ENCODE measurements around the gene FBXO45.
"Not testable (repeated sequence)": the region's sequence is repeated elsewhere in the genome, so short reads cannot be mapped to it uniquely, and the experiment has no call there.

The FBXO45 gene

DNA sequence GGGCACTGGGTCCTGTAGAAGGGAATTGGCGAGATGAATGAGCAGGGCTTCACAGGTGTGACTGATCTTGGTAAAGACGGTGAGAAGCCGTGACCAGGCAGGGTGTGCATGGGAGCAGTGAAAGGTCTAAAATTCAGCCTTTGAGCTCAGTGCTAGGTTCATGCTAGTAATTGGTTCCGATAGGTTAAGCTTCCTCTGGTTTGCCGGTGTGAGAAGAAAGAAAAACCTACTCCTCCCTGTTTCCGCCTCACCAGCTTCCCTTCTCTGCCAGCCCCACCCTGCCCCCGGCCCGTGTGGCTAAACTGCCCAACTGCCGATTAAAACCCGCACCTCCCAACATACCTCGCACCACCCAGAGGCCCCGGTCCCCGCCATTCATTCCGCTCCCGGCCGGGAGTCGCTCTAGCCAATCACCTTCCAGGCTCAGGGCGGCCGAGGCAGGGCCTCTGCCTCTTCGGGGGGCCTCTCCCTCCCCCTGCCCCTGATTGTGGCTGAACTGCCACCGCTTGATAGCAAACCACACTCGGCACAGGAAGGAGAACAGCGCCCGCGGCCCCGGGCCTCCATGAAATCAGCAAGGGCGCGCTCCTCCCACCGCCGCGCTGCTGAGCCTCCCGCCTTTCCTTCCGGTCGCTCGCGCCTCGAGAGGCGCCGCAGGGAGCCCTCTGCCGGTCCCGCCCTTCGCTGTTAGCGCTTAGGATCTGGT lies 63.7 kb downstream of the FBXO45 start:
- Histone ChIP-seq H3K4me3 (ENCODE audit: low read depth in 1 of 2, low read length in 2 of 2) (peak overlapping the region; percentile 63 to 76), H3K36me3 (ENCODE audit: control insufficient read depth in 1 of 2, insufficient read depth in 2 of 2, low read length in 2 of 2) (no peaks in the 10 kb centered on the region), H3K4me1 (ENCODE audit: control insufficient read depth in 1 of 2, insufficient read depth in 2 of 2, low read length in 2 of 2) (peaks cover 0 to 16% of the 10 kb centered on the region in 2 donors), H3K9me3 (ENCODE audit: control insufficient read depth in 1 of 2, low read length in 2 of 2) (no peaks in the 10 kb centered on the region), H3K27me3 (ENCODE audit: low read depth, low read length) (no peaks in the 10 kb centered on the region), H3K27ac (ENCODE audit: low read length) (peak overlapping the region; percentile 81)

- Histone ChIP-seq H3K36me3 (ENCODE audit: control insufficient read depth in 1 of 2, insufficient read depth in 2 of 2, low read length in 2 of 2) (no peaks in the 10 kb centered on the region), H3K9me3 (ENCODE audit: control insufficient read depth in 1 of 2, low read length in 2 of 2) (no peaks in the 10 kb centered on the region), H3K27me3 (ENCODE audit: low read depth, low read length) (no peaks in the 10 kb centered on the region), H3K4me1 (ENCODE audit: control insufficient read depth in 1 of 2, insufficient read depth in 2 of 2, low read length in 2 of 2) (peaks cover 0 to 17% of the 10 kb centered on the region in 2 donors), H3K27ac (ENCODE audit: low read length) (no peak overlapping the region), H3K4me3 (ENCODE audit: low read depth in 1 of 2, low read length in 2 of 2) (peak overlapping the region in 1 of 2 donors; percentile 76)
Observed at GRCh38 chr3:196633555-196634151, 65.2 kb downstream of the FBXO45 start.

DNA sequence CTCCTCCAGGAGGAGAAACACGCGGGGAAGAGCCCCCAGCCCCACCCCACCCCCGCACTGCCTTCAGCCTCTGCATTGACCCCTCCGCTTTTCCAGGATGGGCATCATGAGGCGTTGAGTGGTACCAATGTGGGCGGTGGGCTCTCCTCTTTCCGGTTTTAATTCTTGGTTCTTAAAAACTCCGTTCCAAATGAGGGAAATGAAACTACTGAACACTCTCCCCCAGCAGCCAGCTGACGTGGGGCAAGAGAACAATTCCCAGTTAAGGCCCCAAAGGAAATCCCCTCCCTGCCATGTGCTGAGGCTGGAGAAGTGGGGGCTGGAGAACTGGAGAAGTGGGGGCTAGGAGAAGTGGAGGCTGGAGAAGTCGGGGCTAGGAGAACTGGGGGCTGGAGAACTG lies 65.8 kb downstream of the FBXO45 start:
- Histone ChIP-seq H3K36me3 (ENCODE audit: control insufficient read depth in 1 of 2, insufficient read depth in 2 of 2, low read length in 2 of 2) (no peaks in the 10 kb centered on the region), H3K9me3 (ENCODE audit: control insufficient read depth in 1 of 2, low read length in 2 of 2) (no peaks in the 10 kb centered on the region), H3K27me3 (ENCODE audit: low read depth, low read length) (no peaks in the 10 kb centered on the region), H3K27ac (ENCODE audit: low read length) (no peak overlapping the region), H3K4me1 (ENCODE audit: control insufficient read depth in 1 of 2, insufficient read depth in 2 of 2, low read length in 2 of 2) (peaks cover 0 to 21% of the 10 kb centered on the region in 2 donors), H3K4me3 (ENCODE audit: low read depth in 1 of 2, low read length in 2 of 2) (no peak overlapping the region)

DNA sequence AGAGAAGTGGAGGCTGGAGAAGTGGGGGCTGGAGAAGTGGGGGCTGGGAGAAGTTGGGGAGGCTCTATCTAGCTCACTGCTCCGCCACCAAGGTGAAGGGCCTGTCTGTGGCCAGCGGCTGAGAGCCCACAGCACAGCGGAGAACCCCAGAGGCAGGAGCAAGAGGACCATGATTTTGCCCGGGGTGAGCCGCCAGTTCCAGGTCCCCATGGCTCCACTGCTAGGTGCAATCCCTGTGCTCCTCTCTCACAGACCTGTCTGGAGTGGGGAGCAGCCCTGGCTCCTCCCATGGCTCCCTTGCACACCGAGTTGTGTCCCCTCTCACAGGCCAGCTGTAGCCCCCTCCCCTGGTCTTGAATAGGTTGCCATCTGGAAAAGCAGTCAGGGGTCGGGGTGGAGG lies 66.4 kb downstream of the FBXO45 start:
- no peak overlapping the region for H3K27ac ChIP-seq (ENCODE audit: low read length)
- no peaks in the 10 kb centered on the region for H3K9me3 ChIP-seq (ENCODE audit: control insufficient read depth in 1 of 2, low read length in 2 of 2)
- H3K27me3 ChIP-seq (ENCODE audit: low read depth, low read length): no peaks in the 10 kb centered on the region
- H3K36me3 ChIP-seq (ENCODE audit: control insufficient read depth in 1 of 2, insufficient read depth in 2 of 2, low read length in 2 of 2): no peaks in the 10 kb centered on the region
- no peak overlapping the region for H3K4me3 ChIP-seq (ENCODE audit: low read depth in 1 of 2, low read length in 2 of 2)
- H3K4me1 ChIP-seq (ENCODE audit: control insufficient read depth in 1 of 2, insufficient read depth in 2 of 2, low read length in 2 of 2): peaks cover 0 to 27% of the 10 kb centered on the region in 2 donors

DNA sequence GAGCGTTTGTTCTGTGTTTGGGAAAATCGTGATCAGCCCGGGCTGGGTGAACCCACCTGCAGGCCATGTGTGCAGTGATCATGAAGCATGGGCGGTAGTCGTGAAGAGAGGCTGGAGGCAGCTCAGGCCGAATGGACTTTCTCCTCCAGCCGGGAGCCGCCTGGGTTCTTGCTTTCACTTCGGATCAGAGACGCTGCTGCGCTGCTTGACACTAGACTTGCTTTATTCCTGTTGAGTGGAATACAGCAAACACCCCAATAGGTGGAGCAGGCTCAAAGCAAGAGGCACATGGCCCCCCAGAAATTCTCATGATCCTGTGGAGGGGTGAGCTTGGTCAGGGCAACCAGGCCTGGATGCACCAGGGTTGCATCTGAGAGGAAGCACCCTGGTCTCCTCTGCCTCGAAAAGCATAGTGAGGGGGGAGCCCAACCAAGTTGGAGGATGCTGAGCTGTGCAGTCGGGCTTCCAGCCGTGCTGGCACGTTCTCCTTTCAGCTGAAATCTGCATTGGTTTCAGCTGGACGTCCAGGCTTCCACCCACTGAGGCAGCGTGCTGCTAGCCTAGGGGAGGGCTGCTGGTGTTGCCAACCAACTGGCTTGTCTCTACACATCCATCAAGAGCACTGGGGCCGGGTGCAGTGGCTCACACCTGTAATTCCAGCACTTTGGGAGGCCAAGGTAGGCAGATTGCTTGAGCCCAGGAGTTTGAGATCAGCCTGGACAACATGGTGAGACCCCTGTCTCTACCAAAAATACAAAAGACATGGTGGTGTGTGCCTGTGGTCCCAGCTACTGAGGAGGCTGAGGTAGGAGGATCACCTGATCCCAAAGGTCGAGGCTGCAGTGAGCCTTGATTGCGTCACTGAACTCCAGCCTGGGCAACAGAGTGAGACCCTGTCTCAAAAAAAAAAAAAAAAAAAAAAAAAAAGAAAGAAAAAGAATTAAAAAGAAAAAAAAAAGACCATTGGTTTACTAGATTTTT lies 68.2 kb downstream of the FBXO45 start:
- Histone ChIP-seq H3K9me3 (ENCODE audit: control insufficient read depth in 1 of 2, low read length in 2 of 2) (no peaks in the 10 kb centered on the region), H3K4me3 (ENCODE audit: low read depth in 1 of 2, low read length in 2 of 2) (no peak overlapping the region), H3K27ac (ENCODE audit: low read length) (no peak overlapping the region), H3K4me1 (ENCODE audit: control insufficient read depth in 1 of 2, insufficient read depth in 2 of 2, low read length in 2 of 2) (peaks cover 0 to 32% of the 10 kb centered on the region in 2 donors), H3K27me3 (ENCODE audit: low read depth, low read length) (no peaks in the 10 kb centered on the region), H3K36me3 (ENCODE audit: control insufficient read depth in 1 of 2, insufficient read depth in 2 of 2, low read length in 2 of 2) (no peaks in the 10 kb centered on the region)

DNA sequence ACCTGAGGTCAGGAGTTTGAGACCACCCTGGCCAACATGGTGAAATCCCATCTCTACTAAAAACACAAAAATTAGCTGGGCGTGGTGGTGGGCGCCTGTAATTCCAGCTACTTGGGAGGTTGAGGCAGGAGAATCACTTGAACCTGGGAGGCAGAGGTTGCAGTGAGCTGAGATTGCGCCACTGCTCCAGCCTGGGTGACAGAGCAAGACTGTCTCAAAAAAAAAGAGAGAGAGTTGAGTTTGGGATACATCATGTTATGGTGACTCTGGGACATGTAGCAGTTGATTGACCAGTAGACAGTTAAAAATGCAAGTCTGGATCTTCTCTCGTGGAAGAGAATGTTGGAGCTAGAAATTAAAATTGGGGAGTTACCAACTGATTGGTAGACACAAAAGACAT lies 69.5 kb downstream of the FBXO45 start:
- not testable (repeated sequence) for H3K9me3 ChIP-seq (ENCODE audit: control insufficient read depth in 1 of 2, low read length in 2 of 2); H3K27ac ChIP-seq (ENCODE audit: low read length); H3K27me3 ChIP-seq (ENCODE audit: low read depth, low read length); H3K36me3 ChIP-seq (ENCODE audit: control insufficient read depth in 1 of 2, insufficient read depth in 2 of 2, low read length in 2 of 2); H3K4me3 ChIP-seq (ENCODE audit: low read depth in 1 of 2, low read length in 2 of 2)
- peaks cover 0 to 26% of the 10 kb centered on the region in 2 donors for H3K4me1 ChIP-seq (ENCODE audit: control insufficient read depth in 1 of 2, insufficient read depth in 2 of 2, low read length in 2 of 2)
